M059J (cell line): ENCODE measurements around the gene EFNA5. TPM values are rescaled to one million over a fixed set of nuclear protein-coding genes. Genes with fewer than 3 reads are reported as not detected.

Source experiments
- DNase-seq: peaks from one replicate; pipeline ENCODE4 v3.0.0-alpha.2; 2012; ENCODE audit warnings: low read depth
- total RNA-seq: library from RNA; depleted of rRNA; stranded (reverse); fragments of >200 nt; shearing (Covaris generic); gene quantifications from 2 replicates; pipeline ENCODE4 v1.2.3, GENCODE V29; 2014

EFNA5 gene
- total RNA-seq, 1 experiment from 2014 or later = 2.5 TPM

- DNase-seq = no peak
Measured at GRCh38 chr5:107544476-107544875, 126.3 kb downstream of the EFNA5 start.

GRCh38 chr5:107543868-107544267 is 126.9 kb downstream of the EFNA5 start:
- DNase-seq = no peak

- DNase-seq = peak; percentile 55
Measured at GRCh38 chr5:107542831-107543231, 127.9 kb downstream of the EFNA5 start.

- peak; percentile 89 for DNase-seq
Measured at GRCh38 chr5:107542428-107542827, 128.3 kb downstream of the EFNA5 start.

- no peak for DNase-seq
Measured at GRCh38 chr5:107541400-107541799, 129.3 kb downstream of the EFNA5 start.

GRCh38 chr5:107539726-107540330 is 130.9 kb downstream of the EFNA5 start:
- DNase-seq = no peak

- DNase-seq = no peak
Measured at GRCh38 chr5:107538805-107539445, 131.8 kb downstream of the EFNA5 start.

- no peak for DNase-seq
Measured at GRCh38 chr5:107538331-107538730, 132.4 kb downstream of the EFNA5 start.

- no peak for DNase-seq
Measured at GRCh38 chr5:107535849-107536248, 134.9 kb downstream of the EFNA5 start.

GRCh38 chr5:107533910-107534876 is 136.5 kb downstream of the EFNA5 start:
- DNase-seq = no peak

GRCh38 chr5:107532916-107533315 is 137.8 kb downstream of the EFNA5 start:
- no peak for DNase-seq

GRCh38 chr5:107532169-107532878 is 138.4 kb downstream of the EFNA5 start:
- DNase-seq = no peak

- DNase-seq = no peak
Measured at GRCh38 chr5:107531308-107531707, 139.4 kb downstream of the EFNA5 start.

GRCh38 chr5:107529618-107530017 is 141.1 kb downstream of the EFNA5 start:
- DNase-seq = no peak

GRCh38 chr5:107526270-107526937 is 144.3 kb downstream of the EFNA5 start:
- DNase-seq = no peak

- no peak for DNase-seq
Measured at GRCh38 chr5:107524111-107524510, 146.6 kb downstream of the EFNA5 start.

- no peak for DNase-seq
Measured at GRCh38 chr5:107523029-107523680, 147.6 kb downstream of the EFNA5 start.

- no peak for DNase-seq
Measured at GRCh38 chr5:107522456-107522855, 148.3 kb downstream of the EFNA5 start.

- no peak for DNase-seq
Measured at GRCh38 chr5:107519900-107520354, 150.8 kb downstream of the EFNA5 start.

GRCh38 chr5:107518616-107519015 is 152.1 kb downstream of the EFNA5 start:
- DNase-seq = no peak

GRCh38 chr5:107518190-107518589 is 152.5 kb downstream of the EFNA5 start:
- no peak for DNase-seq
